HL-60 (cell line): ENCODE results near the gene ROBO1.

Experiments
- DNase-seq, 2 experiments: peaks; one replicate each; pipeline ENCODE4 v3.0.0-alpha.2; 2010 to 2020; ENCODE audit warnings: low read depth in 1 of 2, low spot score in 1 of 2
- H3K27ac ChIP-seq: fragments of 250-450 bp; sonication (Bioruptor Pico); replicated peaks from 2 replicates; pipeline ENCODE4 v1.5.1; 2020; ENCODE audit warnings: mild to moderate bottlenecking, moderate library complexity
- H3K27me3 ChIP-seq: fragments of 250-450 bp; sonication (Bioruptor Pico); 2 replicates; pipeline ENCODE4 v1.5.1; 2021; ENCODE audit warnings: mild to moderate bottlenecking, moderate library complexity; ENCODE audit not compliant: insufficient read depth, poor library complexity, severe bottlenecking
- H3K4me3 ChIP-seq: replicated peaks from 2 replicates; pipeline ENCODE4 v1.5.1; 2011; ENCODE audit warnings: mild to moderate bottlenecking, control low read depth, low read length; ENCODE audit not compliant: insufficient read depth
- GABPA ChIP-seq: IDR thresholded peaks from 2 replicates; pipeline ENCODE4 v1.6.1; 2012; ENCODE audit warnings: low read depth
- POLR2AphosphoS5 ChIP-seq: IDR thresholded peaks from 2 replicates; pipeline ENCODE4 v1.6.1; 2012; ENCODE audit warnings: low read depth
- SPI1 ChIP-seq: IDR thresholded peaks from 2 replicates; pipeline ENCODE4 v1.6.1; 2012; ENCODE audit warnings: low read depth, mild to moderate bottlenecking, borderline replicate concordance
- TF ChIP-seq, protein P1 (sequence below): IDR thresholded peaks from 2 replicates; pipeline ENCODE4 v1.6.1; 2012; ENCODE audit warnings: low read depth; ENCODE audit not compliant: insufficient replicate concordance
- TF ChIP-seq, protein P2 (sequence below): IDR thresholded peaks from one replicate; pipeline ENCODE4 v1.5.1; 2011; ENCODE audit warnings: low read length, control low read depth, inconsistent platforms; ENCODE audit not compliant: insufficient read depth

The ROBO1 gene

DNA sequence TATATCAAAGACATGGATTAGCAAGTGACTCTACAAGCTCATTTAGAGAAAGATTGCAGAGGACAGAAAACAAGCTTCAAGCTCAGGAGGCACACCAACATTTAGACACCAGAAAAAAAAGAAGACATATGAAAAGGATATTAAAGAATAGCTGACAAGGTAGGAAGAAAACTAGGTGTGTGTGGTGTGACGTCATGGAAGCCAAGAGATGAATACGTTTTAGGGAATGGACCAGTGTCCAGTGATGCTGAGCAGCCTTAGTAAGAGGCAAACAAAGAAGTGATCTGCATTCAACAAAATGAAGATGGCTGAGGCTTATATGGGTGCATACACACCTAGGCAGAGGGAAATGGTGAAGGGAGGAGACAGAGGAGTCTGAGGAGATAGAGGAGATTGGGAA is 377.4 kb downstream of the ROBO1 start:
- no peak overlapping the region for H3K4me3 ChIP-seq
- TF ChIP-seq GABPA (no peak), SPI1 (no peak), POLR2AphosphoS5 (no peak)
- TF ChIP-seq, protein P1, sequence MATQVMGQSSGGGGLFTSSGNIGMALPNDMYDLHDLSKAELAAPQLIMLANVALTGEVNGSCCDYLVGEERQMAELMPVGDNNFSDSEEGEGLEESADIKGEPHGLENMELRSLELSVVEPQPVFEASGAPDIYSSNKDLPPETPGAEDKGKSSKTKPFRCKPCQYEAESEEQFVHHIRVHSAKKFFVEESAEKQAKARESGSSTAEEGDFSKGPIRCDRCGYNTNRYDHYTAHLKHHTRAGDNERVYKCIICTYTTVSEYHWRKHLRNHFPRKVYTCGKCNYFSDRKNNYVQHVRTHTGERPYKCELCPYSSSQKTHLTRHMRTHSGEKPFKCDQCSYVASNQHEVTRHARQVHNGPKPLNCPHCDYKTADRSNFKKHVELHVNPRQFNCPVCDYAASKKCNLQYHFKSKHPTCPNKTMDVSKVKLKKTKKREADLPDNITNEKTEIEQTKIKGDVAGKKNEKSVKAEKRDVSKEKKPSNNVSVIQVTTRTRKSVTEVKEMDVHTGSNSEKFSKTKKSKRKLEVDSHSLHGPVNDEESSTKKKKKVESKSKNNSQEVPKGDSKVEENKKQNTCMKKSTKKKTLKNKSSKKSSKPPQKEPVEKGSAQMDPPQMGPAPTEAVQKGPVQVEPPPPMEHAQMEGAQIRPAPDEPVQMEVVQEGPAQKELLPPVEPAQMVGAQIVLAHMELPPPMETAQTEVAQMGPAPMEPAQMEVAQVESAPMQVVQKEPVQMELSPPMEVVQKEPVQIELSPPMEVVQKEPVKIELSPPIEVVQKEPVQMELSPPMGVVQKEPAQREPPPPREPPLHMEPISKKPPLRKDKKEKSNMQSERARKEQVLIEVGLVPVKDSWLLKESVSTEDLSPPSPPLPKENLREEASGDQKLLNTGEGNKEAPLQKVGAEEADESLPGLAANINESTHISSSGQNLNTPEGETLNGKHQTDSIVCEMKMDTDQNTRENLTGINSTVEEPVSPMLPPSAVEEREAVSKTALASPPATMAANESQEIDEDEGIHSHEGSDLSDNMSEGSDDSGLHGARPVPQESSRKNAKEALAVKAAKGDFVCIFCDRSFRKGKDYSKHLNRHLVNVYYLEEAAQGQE: no peak
- TF ChIP-seq, protein P2, sequence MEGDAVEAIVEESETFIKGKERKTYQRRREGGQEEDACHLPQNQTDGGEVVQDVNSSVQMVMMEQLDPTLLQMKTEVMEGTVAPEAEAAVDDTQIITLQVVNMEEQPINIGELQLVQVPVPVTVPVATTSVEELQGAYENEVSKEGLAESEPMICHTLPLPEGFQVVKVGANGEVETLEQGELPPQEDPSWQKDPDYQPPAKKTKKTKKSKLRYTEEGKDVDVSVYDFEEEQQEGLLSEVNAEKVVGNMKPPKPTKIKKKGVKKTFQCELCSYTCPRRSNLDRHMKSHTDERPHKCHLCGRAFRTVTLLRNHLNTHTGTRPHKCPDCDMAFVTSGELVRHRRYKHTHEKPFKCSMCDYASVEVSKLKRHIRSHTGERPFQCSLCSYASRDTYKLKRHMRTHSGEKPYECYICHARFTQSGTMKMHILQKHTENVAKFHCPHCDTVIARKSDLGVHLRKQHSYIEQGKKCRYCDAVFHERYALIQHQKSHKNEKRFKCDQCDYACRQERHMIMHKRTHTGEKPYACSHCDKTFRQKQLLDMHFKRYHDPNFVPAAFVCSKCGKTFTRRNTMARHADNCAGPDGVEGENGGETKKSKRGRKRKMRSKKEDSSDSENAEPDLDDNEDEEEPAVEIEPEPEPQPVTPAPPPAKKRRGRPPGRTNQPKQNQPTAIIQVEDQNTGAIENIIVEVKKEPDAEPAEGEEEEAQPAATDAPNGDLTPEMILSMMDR: no peak
- no peaks in the 10 kb centered on the region for H3K27me3 ChIP-seq
- H3K27ac ChIP-seq: no peak overlapping the region
- DNase-seq: no peak

DNA sequence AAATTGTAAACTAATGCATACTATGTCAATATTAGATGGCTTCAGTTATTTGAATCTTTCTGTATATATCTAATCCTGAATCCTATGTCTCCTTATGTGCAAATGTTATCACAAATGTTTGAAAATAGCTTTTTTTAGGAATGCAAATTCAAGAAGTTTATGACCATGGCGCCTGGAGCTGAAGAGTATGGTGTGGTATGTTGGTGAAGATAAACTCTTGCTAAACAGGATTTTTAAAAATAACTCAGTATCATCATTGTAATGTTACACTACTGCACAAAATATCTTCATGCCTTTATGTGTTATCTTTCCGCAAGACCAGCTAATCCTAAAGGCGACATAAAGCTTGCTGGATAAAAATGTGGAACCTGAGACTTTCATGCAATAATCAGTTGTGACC is 382.6 kb downstream of the ROBO1 start:
- H3K27ac ChIP-seq: no peak overlapping the region
- H3K4me3 ChIP-seq: no peak overlapping the region
- no peak for DNase-seq
- H3K27me3 ChIP-seq: no peaks in the 10 kb centered on the region
- TF ChIP-seq POLR2AphosphoS5: no peak
- TF ChIP-seq, protein P2: no peak
- TF ChIP-seq GABPA: no peak

DNA sequence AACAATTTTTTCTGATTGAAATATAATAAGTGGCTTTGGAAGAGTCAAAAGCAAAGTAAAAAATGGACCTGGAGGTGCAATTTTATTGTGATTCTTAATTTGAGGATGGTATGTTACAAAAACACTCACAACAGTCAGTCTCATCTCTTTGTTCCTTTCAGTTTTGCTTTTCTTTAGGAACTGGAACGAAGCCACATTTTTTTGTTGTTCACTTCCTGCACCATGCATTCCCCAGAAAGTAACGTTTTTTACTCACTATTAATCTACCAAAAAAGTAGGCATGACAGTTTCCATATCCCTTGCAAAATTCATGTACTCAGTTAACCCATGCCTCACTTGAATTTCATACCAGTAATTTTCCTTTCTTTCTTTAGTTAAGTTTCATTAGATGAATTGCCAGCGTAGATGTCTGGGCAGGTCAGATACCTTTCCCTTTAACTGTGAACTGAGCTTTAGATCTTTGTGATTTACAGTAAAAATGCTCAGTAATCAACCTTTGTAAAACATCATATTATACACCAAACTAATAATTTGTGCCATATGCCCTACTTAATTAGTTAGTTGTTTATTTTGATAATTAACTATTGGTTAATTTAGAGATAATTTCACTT is 384.3 kb downstream of the ROBO1 start:
- H3K27ac ChIP-seq: no peak overlapping the region
- H3K27me3 ChIP-seq: no peaks in the 10 kb centered on the region
- H3K4me3 ChIP-seq: no peak overlapping the region
- DNase-seq: no peak
- TF ChIP-seq SPI1 (no peak), POLR2AphosphoS5 (no peak), GABPA (no peak)
- TF ChIP-seq, protein P2: no peak
- TF ChIP-seq, protein P1: no peak

DNA sequence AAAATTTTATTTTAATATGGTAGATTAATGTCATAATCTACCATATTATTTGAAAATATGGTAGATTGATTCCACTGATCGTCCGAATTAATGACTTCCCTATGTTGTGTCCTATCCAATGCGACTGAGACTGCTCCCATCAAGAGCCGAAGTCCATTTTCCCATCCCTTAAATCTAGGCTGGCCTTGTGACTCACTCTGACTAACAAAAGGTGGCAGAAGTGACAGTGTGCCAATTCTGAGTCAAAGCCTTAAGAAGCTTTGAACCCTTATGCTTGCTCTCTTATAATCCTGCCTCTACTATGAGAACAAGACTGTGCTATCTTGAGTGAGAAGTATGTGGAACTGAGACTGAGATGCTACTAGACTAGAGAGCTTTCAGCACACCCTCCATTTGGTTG is 387.2 kb downstream of the ROBO1 start:
- no peak overlapping the region for H3K4me3 ChIP-seq
- H3K27me3 ChIP-seq: no peaks in the 10 kb centered on the region
- no peak for DNase-seq
- TF ChIP-seq, protein P1: no peak
- TF ChIP-seq SPI1 (no peak), GABPA (no peak), POLR2AphosphoS5 (no peak)
- TF ChIP-seq, protein P2: no peak
- H3K27ac ChIP-seq: no peak overlapping the region
